Neural progenitor cell (in vitro differentiated cells): ENCODE results near the gene FAM174B.

Source experiments
- EZH2 ChIP-seq: fragments of 200-600 bp; sonication (generic); IDR thresholded peaks from 2 replicates; pipeline ENCODE4 v1.6.1; 2017; ENCODE audit warnings: antibody characterized with exemption, mild to moderate bottlenecking, moderate library complexity
- EZH2phosphoT487 ChIP-seq: fragments of 200-600 bp; sonication (generic); IDR thresholded peaks from 2 replicates; pipeline ENCODE4 v1.6.1; 2017; ENCODE audit warnings: antibody characterized with exemption
- TF ChIP-seq, protein P1 (sequence below): fragments of 200-600 bp; sonication (generic); IDR thresholded peaks from 2 replicates; pipeline ENCODE4 v1.5.1; 2017; ENCODE audit warnings: antibody characterized with exemption, mild to moderate bottlenecking

- TF ChIP-seq, protein P1, sequence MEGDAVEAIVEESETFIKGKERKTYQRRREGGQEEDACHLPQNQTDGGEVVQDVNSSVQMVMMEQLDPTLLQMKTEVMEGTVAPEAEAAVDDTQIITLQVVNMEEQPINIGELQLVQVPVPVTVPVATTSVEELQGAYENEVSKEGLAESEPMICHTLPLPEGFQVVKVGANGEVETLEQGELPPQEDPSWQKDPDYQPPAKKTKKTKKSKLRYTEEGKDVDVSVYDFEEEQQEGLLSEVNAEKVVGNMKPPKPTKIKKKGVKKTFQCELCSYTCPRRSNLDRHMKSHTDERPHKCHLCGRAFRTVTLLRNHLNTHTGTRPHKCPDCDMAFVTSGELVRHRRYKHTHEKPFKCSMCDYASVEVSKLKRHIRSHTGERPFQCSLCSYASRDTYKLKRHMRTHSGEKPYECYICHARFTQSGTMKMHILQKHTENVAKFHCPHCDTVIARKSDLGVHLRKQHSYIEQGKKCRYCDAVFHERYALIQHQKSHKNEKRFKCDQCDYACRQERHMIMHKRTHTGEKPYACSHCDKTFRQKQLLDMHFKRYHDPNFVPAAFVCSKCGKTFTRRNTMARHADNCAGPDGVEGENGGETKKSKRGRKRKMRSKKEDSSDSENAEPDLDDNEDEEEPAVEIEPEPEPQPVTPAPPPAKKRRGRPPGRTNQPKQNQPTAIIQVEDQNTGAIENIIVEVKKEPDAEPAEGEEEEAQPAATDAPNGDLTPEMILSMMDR: no peak
- TF ChIP-seq EZH2phosphoT487 (no peak), EZH2 (no peak)
These were observed 16.7 kb downstream of the FAM174B start for GRCh38 chr15:92638709-92639365.
